Measurements from ENCODE around the gene RBM17. TPM values are rescaled to one million over a fixed set of nuclear protein-coding genes. Genes with fewer than 3 reads are reported as not detected.

Gene RBM17
- total RNA-seq, 2 donors from 2014 or later: 48.5 to 65.0 TPM

GRCh38 chr10:6082496-6083395, 6.1 kb upstream of the RBM17 start:
- no peak for ATAC-seq (ENCODE audit: insufficient number of reproducible peaks, low FRiP score, low read depth)
- Histone ChIP-seq H3K9me3 (no peaks in the 10 kb centered on the region), H3K36me3 (no peaks in the 10 kb centered on the region), H3K4me1 (ENCODE audit: control insufficient read depth in 1 of 2, low read depth in 2 of 2) (peaks cover 0 to 7% of the 10 kb centered on the region in 2 donors), H3K27ac (no peak overlapping the region), H3K4me3 (no peak overlapping the region), H3K27me3 (replicated peaks; ENCODE audit: insufficient read depth) (no peaks in the 10 kb centered on the region)
- no peak for TF ChIP-seq CTCF (IDR thresholded peaks at IDR 0.05)
- no peak for DNase-seq (ENCODE audit: low spot score)

- Histone ChIP-seq H3K4me1 (ENCODE audit: control insufficient read depth in 1 of 2, low read depth in 2 of 2) (peaks cover 0 to 7% of the 10 kb centered on the region in 2 donors), H3K27me3 (replicated peaks; ENCODE audit: insufficient read depth) (no peaks in the 10 kb centered on the region), H3K4me3 (no peak overlapping the region), H3K27ac (no peak overlapping the region), H3K36me3 (no peaks in the 10 kb centered on the region), H3K9me3 (no peaks in the 10 kb centered on the region)
- TF ChIP-seq CTCF (IDR thresholded peaks at IDR 0.05): no peak
- DNase-seq (ENCODE audit: low spot score) (no peak), ATAC-seq (ENCODE audit: insufficient number of reproducible peaks, low FRiP score, low read depth) (no peak)
Measured at GRCh38 chr10:6083523-6084475, 5.0 kb upstream of the RBM17 start.

DNA sequence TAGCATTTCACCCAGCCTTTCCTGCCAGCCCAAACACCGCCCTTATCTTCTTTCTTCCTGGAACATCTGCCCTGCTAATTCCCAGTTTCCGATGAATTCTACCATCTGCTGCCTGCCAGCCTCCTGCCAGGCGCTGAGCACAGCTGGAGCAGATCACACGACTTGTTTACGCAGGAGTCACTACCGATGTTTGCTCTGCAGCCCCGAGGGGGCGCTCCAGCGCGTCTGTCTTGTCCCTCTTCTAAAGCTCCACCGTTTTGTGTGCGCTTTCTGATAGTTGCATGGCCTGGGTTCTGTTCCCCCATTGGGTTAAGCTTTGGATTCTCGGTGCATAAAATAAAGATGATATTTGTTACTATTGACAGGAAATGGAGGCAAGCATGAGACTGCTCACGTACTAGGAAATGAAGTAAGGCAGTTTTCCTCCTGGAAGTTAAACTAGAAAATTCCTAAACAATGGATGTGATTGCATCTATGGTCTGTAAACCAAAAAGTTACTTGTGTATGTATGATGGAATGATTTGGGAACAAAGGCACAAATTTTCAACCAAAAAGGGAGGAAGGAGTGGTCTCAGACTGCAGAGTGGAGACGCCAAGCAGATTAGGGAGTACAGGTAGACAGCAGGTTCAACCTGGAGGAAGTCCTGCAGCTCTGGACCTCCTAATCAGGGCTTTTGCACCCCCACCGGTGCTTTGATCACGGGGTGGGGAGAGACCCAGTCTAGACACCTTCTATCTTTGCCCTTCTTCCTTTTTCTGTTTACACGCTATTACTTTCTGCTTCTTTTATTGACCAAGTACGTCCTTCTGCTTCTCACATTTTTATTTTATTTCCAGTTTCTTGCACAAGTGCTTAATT, 2.2 kb upstream of the RBM17 start:
- peak; percentile 47 for DNase-seq (ENCODE audit: low spot score)
- Histone ChIP-seq H3K4me3 (peak overlapping the region; percentile 41), H3K4me1 (ENCODE audit: control insufficient read depth in 1 of 2, low read depth in 2 of 2) (peaks cover 15 to 22% of the 10 kb centered on the region in 2 donors), H3K9me3 (no peaks in the 10 kb centered on the region), H3K27ac (no peak overlapping the region), H3K27me3 (replicated peaks; ENCODE audit: insufficient read depth) (no peaks in the 10 kb centered on the region), H3K36me3 (no peaks in the 10 kb centered on the region)
- peak; percentile 66 for TF ChIP-seq CTCF (IDR thresholded peaks at IDR 0.05)
- peak; percentile 61 for ATAC-seq (ENCODE audit: insufficient number of reproducible peaks, low FRiP score, low read depth)

DNA sequence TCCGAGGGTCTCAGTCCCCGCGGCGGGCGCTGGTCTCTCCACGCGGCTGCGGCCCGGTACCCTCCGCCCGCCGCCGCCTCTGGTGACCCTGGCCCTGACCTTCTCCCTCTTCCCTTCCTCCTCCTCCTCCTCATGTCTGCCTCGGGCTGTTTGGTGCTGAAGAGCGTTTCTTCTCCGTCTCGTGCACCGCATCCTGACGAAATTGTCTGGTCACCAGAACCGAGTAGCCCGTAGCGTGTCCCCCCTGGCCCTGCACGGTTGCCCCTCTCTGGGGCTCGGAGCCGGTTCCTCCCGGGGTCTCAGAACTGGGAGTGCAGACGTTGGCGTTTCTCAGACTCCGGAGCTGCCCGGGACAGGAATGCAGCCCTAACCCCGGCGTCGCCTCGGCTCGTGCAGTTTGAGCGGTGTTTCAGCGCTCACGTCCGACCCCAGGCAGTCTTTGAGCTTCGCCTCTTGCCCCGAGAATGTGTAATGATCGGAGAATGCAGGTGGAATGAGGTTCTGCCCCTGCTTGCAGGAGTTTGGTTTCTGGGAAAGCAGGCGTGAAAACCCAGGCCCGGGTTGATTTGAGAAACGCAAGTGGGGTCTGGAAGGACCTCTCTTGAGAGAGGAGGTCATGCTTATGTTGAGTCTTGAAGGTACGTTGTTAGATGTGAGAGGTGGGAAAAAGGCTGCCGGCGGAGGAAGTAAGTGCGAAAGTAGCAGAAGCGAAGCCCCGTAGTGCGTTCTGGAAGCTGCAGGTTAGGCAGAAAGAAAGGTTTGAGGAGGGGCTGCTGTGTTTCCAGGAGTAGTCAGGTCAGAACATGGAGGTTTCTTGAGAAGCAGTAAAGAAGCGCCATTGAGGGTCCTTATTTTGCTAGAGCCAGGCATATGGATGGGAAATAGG, 743 bp downstream of the RBM17 start:
- Histone ChIP-seq H3K36me3 (no peaks in the 10 kb centered on the region), H3K4me1 (ENCODE audit: control insufficient read depth in 1 of 2, low read depth in 2 of 2) (peaks cover 15 to 31% of the 10 kb centered on the region in 2 donors), H3K27me3 (replicated peaks; ENCODE audit: insufficient read depth) (no peaks in the 10 kb centered on the region), H3K27ac (peak overlapping the region; percentile 62 to 71), H3K9me3 (no peaks in the 10 kb centered on the region), H3K4me3 (peak overlapping the region; percentile 85)
- no peak for TF ChIP-seq CTCF (IDR thresholded peaks at IDR 0.05)
- DNase-seq (ENCODE audit: low spot score) (no peak), ATAC-seq (ENCODE audit: insufficient number of reproducible peaks, low FRiP score, low read depth) (peak; percentile 18)

All from thoracic aorta (tissue), 2 donors.